Measurements from ENCODE around the gene GALNTL6. TPM values are rescaled to one million over a fixed set of nuclear protein-coding genes. Genes with fewer than 3 reads are reported as not detected.

GALNTL6 gene
- polyA plus RNA-seq (2013, experiment 1 of 2): 0.41 TPM
- polyA plus RNA-seq (2013, experiment 2 of 2): 0.30 TPM

DNA sequence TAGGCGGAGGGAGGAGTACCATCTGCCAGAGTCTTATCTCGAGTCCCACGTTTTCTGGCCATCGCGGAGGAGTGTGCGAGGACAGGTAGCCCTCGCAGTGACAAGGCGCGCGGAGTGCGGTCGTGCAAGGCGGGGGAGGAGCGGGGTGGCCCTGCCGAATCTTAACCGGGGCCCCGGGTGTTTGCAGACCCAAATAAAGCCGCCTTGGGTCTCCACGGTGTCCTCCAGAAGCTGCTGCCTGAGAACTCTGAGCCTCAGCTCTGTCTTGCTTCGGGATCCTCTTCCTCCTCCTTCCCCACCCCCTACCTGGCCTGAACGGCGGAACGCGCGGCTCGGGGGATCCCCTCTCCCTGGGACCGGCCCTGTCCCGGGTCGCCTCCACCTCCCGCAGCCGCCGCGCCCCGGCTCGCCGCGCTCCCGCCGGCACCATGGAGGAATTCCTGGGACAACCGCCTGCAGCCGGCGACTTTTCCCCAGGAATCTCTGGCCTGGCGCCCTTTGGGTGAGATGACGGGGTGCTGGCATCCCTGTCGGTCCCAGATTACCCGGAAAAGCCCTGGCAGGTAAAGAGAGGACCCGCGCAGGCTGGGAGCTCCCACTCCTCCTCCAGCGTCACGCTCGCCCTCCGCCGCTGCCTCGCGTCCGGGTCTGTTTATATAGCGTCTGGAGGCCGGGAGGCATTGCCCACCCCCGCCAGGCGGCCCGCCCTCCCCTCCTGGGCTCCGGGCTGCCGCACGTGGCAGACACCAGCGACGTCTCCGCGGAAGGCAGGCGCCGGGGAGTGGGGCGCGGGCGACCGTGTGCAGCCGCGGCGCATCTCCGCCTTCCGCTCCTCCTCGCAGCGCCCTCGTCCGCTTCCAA, at the start of gene GALNTL6:
TSS of gene GALNTL6 (plus strand) at position 740 of the 861 bp plus-strand sequence.
- no peak within 1 kb of the TSS for H3K27ac ChIP-seq (ENCODE audit: low read depth, low read length, severe bottlenecking)
- 0 to 1% methylated on average over 46 of the region's 83 CpGs for WGBS, 2 experiments (ENCODE audit: insufficient coverage in 2 of 2)
- H3K4me1 ChIP-seq (ENCODE audit: control insufficient read depth, insufficient read depth, low read length, poor library complexity, severe bottlenecking): peaks cover 5% of the 10 kb centered on the region
- peak within 1 kb of the TSS; percentile 56 for H3K4me3 ChIP-seq (ENCODE audit: extremely low read depth, insufficient read depth, low read length, poor library complexity, severe bottlenecking)
- H3K36me3 ChIP-seq (ENCODE audit: control insufficient read depth, insufficient read depth, low read length): no peaks in the 10 kb centered on the region
- H3K9me3 ChIP-seq (ENCODE audit: control insufficient read depth, low read length): no peaks in the 10 kb centered on the region

DNA sequence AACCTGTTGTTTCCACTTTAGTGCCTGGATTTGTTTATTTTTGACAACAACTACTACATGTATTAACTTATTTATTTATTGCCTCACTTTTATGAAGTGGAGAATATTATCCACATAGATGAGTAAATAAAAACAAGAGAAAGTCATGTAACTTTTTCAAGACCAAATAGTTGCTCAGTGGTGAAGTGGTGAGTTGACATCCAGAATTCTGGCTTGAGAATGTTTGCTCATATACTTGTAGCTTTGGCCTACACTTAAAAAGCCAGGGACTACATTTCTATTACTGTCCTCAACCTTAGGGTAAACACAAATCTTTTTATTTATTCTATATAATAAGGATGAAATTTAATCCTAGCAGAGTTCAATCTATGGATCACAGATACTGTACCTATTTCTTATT, 47.7 kb upstream of the GALNTL6 start:
- Histone ChIP-seq H3K27ac (ENCODE audit: low read depth, low read length, severe bottlenecking) (no peak overlapping the region), H3K4me3 (ENCODE audit: extremely low read depth, insufficient read depth, low read length, poor library complexity, severe bottlenecking) (no peak overlapping the region), H3K36me3 (ENCODE audit: control insufficient read depth, insufficient read depth, low read length) (no peaks in the 10 kb centered on the region), H3K4me1 (ENCODE audit: control insufficient read depth, insufficient read depth, low read length, poor library complexity, severe bottlenecking) (no peaks in the 10 kb centered on the region), H3K9me3 (ENCODE audit: control insufficient read depth, low read length) (no peaks in the 10 kb centered on the region)

DNA sequence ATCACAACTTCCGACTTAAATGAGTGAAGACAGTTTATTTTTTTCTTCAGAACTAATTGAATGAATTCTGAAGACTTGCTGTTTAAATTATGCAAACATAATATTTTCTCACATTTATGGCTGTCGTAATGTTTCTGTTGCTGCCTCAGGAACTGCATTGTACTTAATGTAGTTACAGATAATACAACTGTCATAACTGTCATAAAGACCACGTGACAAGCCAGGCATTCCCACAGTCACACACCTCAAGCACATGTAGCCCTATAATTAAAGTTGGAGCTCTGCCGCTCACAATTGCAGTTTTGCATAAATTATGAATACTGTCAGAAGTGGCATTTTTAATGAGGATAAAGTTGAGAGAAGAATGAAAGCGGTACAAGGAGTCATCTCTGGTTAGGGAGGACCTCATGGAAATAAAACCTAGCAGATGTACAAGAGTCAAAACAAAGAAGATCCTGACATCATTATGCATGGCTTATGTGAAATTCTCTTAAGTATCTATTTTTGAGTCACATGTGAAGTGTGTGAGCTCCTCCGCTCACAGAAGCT, 38.5 kb upstream of the GALNTL6 start:
- Histone ChIP-seq H3K27ac (ENCODE audit: low read depth, low read length, severe bottlenecking) (no peak overlapping the region), H3K4me1 (ENCODE audit: control insufficient read depth, insufficient read depth, low read length, poor library complexity, severe bottlenecking) (no peaks in the 10 kb centered on the region), H3K9me3 (ENCODE audit: control insufficient read depth, low read length) (no peaks in the 10 kb centered on the region), H3K4me3 (ENCODE audit: extremely low read depth, insufficient read depth, low read length, poor library complexity, severe bottlenecking) (no peak overlapping the region), H3K36me3 (ENCODE audit: control insufficient read depth, insufficient read depth, low read length) (no peaks in the 10 kb centered on the region)
- 100% methylated on average over 1 of the region's 6 CpGs; no CpG with 5 or more reads in 1 of the 2 experiments for WGBS, 2 experiments (ENCODE audit: insufficient coverage in 2 of 2)

DNA sequence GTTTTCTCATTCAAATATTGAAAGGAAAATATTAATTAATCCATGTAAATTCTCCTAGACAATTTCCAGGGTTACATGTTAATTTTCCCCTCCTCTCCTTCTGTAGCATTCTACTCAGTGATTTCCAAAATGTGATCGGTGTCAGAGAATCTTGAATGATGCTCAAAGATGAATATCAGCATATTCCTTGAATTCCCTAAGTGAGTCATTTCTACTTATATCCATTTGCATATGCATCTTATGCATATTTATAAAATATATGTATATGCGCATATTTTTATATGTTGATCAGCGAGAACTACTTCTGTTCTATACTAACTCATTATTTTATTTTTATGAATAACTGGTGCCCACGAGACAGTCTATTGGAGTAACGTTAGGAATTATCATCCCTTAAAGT, 33.9 kb upstream of the GALNTL6 start:
- Histone ChIP-seq H3K4me1 (ENCODE audit: control insufficient read depth, insufficient read depth, low read length, poor library complexity, severe bottlenecking) (no peaks in the 10 kb centered on the region), H3K36me3 (ENCODE audit: control insufficient read depth, insufficient read depth, low read length) (no peaks in the 10 kb centered on the region), H3K4me3 (ENCODE audit: extremely low read depth, insufficient read depth, low read length, poor library complexity, severe bottlenecking) (no peak overlapping the region), H3K9me3 (ENCODE audit: control insufficient read depth, low read length) (no peaks in the 10 kb centered on the region), H3K27ac (ENCODE audit: low read depth, low read length, severe bottlenecking) (no peak overlapping the region)
- WGBS, 2 experiments (ENCODE audit: insufficient coverage in 2 of 2): no CpG with 5 or more reads among the region's 5 CpGs

DNA sequence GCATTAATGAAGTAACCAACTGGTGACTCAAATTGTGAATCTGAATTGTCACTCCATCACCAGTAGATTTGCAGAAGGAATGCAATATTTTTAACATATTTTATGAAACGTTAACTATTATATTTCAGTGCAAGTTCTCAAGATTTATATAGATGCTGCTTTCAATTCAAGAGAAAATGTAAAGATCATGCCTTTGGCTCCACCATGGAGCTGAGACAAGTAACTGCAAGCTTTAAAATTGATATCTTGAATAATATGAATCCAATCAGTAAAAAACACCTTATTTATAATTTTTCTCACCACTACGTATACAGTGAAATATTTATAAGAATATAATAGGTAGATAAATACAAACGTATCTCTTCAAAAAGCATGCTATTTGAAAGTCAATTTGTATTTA, 27.8 kb upstream of the GALNTL6 start:
- no peak overlapping the region for H3K4me3 ChIP-seq (ENCODE audit: extremely low read depth, insufficient read depth, low read length, poor library complexity, severe bottlenecking)
- WGBS, 2 experiments (ENCODE audit: insufficient coverage in 2 of 2): no CpG with 5 or more reads among the region's 3 CpGs
- H3K9me3 ChIP-seq (ENCODE audit: control insufficient read depth, low read length): no peaks in the 10 kb centered on the region
- H3K4me1 ChIP-seq (ENCODE audit: control insufficient read depth, insufficient read depth, low read length, poor library complexity, severe bottlenecking): no peaks in the 10 kb centered on the region
- H3K27ac ChIP-seq (ENCODE audit: low read depth, low read length, severe bottlenecking): no peak overlapping the region
- no peaks in the 10 kb centered on the region for H3K36me3 ChIP-seq (ENCODE audit: control insufficient read depth, insufficient read depth, low read length)

DNA sequence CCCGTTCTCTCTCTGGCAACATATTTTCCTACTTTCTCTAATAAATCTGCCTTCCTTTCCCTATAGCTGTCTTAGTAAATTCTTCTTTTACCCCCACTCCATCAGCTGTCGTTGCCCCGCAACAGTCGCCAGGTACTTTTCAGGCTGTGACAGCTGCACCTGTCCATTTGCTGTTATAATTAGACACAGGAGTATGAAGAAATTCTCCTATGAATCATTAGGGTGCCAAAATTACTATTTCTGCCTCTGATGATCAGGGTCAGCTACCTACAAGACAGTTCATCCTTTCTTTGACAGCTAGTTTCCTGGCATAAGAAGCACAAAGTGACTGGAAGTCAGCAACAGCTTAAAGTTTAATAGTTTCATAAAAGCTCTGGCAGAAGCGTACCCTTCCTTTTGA, 19.5 kb upstream of the GALNTL6 start:
- no peaks in the 10 kb centered on the region for H3K9me3 ChIP-seq (ENCODE audit: control insufficient read depth, low read length)
- H3K4me1 ChIP-seq (ENCODE audit: control insufficient read depth, insufficient read depth, low read length, poor library complexity, severe bottlenecking): no peaks in the 10 kb centered on the region
- no peak overlapping the region for H3K27ac ChIP-seq (ENCODE audit: low read depth, low read length, severe bottlenecking)
- H3K4me3 ChIP-seq (ENCODE audit: extremely low read depth, insufficient read depth, low read length, poor library complexity, severe bottlenecking): no peak overlapping the region
- 86 to 92% methylated on average over 2 to 5 of the region's 5 CpGs for WGBS, 2 experiments (ENCODE audit: insufficient coverage in 2 of 2)
- H3K36me3 ChIP-seq (ENCODE audit: control insufficient read depth, insufficient read depth, low read length): no peaks in the 10 kb centered on the region

DNA sequence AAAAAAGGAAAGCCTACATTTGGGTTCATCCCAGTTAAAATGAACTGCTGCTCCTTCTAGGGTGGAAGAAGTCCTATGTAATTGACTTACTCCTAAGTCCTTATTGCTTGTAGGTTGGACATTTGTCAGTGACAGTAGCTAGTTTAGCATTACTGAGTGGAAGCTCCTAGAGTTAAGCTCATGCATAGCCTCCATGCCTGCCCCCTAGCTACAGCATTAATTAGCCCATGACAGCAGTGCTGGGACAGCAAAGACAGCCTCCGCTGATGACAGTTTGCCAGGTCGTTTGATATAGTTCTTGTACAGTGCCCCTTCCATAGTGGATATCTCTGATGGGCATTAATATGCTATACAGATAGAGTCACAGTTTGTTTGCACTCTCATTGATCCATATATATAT, 18.7 kb upstream of the GALNTL6 start:
- H3K4me3 ChIP-seq (ENCODE audit: extremely low read depth, insufficient read depth, low read length, poor library complexity, severe bottlenecking): no peak overlapping the region
- no peaks in the 10 kb centered on the region for H3K36me3 ChIP-seq (ENCODE audit: control insufficient read depth, insufficient read depth, low read length)
- H3K27ac ChIP-seq (ENCODE audit: low read depth, low read length, severe bottlenecking): no peak overlapping the region
- WGBS, 2 experiments (ENCODE audit: insufficient coverage in 2 of 2): 100% methylated on average over 2 of the region's 2 CpGs; no CpG with 5 or more reads in 1 of the 2 experiments
- H3K4me1 ChIP-seq (ENCODE audit: control insufficient read depth, insufficient read depth, low read length, poor library complexity, severe bottlenecking): no peaks in the 10 kb centered on the region
- no peaks in the 10 kb centered on the region for H3K9me3 ChIP-seq (ENCODE audit: control insufficient read depth, low read length)

DNA sequence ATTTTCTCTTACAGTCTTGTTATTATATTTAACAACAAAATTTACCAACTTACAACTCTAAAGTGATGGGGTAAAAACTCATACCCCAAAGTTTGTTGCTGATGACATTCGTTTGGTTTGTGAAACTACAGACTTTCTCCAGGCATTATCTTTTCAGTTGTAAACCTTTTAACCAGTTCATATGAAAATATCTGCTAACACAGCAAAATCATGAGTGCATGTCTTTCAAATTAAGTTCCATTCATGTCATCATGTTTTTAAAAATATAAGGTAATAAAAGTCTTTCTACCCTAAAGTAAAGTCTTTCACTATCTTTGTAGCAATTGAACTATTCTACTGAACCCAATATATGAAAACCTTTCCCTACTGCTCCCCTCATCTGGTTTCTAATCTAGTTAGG, 3.4 kb upstream of the GALNTL6 start:
- H3K36me3 ChIP-seq (ENCODE audit: control insufficient read depth, insufficient read depth, low read length): no peaks in the 10 kb centered on the region
- no peaks in the 10 kb centered on the region for H3K9me3 ChIP-seq (ENCODE audit: control insufficient read depth, low read length)
- H3K4me1 ChIP-seq (ENCODE audit: control insufficient read depth, insufficient read depth, low read length, poor library complexity, severe bottlenecking): peaks cover 5% of the 10 kb centered on the region
- H3K27ac ChIP-seq (ENCODE audit: low read depth, low read length, severe bottlenecking): no peak overlapping the region
- no peak overlapping the region for H3K4me3 ChIP-seq (ENCODE audit: extremely low read depth, insufficient read depth, low read length, poor library complexity, severe bottlenecking)
- 100% methylated on average over 1 of the region's 1 CpG; no CpG with 5 or more reads in 1 of the 2 experiments for WGBS, 2 experiments (ENCODE audit: insufficient coverage in 2 of 2)

DNA sequence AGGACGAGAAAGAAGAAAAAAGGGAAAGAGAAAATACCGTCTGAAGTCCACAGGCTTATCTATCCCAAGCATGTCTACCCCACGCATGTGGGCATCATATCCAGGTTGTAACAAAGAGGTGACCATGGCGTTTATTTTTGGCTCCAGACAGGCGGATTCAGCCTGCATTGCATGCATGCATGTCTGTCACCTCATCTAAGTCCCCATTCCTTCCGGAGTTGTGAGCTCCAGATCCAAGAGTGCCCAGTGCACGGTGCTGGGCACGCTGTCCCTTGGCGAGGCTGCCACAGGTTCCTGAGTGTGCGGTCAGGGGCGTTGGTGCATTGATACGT, 905 bp upstream of the GALNTL6 start:
- H3K9me3 ChIP-seq (ENCODE audit: control insufficient read depth, low read length): no peaks in the 10 kb centered on the region
- H3K4me3 ChIP-seq (ENCODE audit: extremely low read depth, insufficient read depth, low read length, poor library complexity, severe bottlenecking): peak overlapping the region; percentile 56
- peaks cover 5% of the 10 kb centered on the region for H3K4me1 ChIP-seq (ENCODE audit: control insufficient read depth, insufficient read depth, low read length, poor library complexity, severe bottlenecking)
- H3K36me3 ChIP-seq (ENCODE audit: control insufficient read depth, insufficient read depth, low read length): no peaks in the 10 kb centered on the region
- WGBS, 2 experiments (ENCODE audit: insufficient coverage in 2 of 2): 10 to 13% methylated on average over 9 to 11 of the region's 12 CpGs
- H3K27ac ChIP-seq (ENCODE audit: low read depth, low read length, severe bottlenecking): no peak overlapping the region

DNA sequence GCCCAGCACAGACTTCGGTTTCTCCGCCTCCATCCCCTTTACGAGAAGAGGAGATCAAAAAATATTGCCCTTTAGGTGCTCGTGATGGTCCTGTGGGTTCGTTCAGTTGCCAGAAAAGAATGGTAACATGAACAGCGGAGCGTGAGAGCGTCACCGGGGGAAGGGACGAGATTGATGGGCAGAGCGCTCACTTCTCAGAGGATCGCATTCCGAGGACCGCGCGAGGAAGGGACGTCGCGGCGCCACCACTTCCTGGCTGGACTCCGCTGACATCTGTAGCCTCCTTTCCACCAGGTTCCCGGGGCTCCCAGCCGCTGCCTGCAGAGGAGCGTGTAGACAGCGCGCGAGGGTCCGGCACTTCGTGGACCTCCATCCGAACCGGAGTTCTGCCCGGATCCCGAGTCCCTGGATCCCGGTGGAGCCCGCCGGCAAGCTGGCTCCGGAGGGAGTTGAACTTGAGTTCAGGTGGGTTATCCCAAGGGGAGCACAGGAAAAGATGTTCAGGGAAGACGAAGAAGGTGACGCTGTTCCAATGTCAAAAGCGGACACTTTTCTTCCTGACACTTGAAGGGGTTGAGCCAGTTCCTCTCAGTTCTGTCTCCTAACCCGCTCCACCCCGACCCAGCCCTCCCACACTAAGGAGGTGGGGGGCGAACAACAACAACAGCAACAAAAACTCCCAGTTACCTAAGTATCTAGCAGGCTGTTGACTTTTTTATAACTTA, 484 bp downstream of the GALNTL6 start:
- 2 to 3% methylated on average over 33 to 40 of the region's 43 CpGs for WGBS, 2 experiments (ENCODE audit: insufficient coverage in 2 of 2)
- H3K4me3 ChIP-seq (ENCODE audit: extremely low read depth, insufficient read depth, low read length, poor library complexity, severe bottlenecking): peak overlapping the region; percentile 56
- peaks cover 5% of the 10 kb centered on the region for H3K4me1 ChIP-seq (ENCODE audit: control insufficient read depth, insufficient read depth, low read length, poor library complexity, severe bottlenecking)
- no peak overlapping the region for H3K27ac ChIP-seq (ENCODE audit: low read depth, low read length, severe bottlenecking)
- no peaks in the 10 kb centered on the region for H3K36me3 ChIP-seq (ENCODE audit: control insufficient read depth, insufficient read depth, low read length)
- H3K9me3 ChIP-seq (ENCODE audit: control insufficient read depth, low read length): no peaks in the 10 kb centered on the region
